Transverse colon (tissue), 4 donors: ENCODE data around the gene PIK3IP1. TPM values are rescaled to one million over a fixed set of nuclear protein-coding genes. Genes with fewer than 3 reads are reported as not detected.
A peak's percentile ranks its signal among the peaks of the same experiment; 100 is the strongest.
"Not testable (repeated sequence)": the region's sequence is repeated elsewhere in the genome, so short reads cannot be mapped to it uniquely, and the experiment has no call there.

Source experiments
- DNase-seq: peaks from one replicate; pipeline ENCODE4 v3.0.0-alpha.2; 2019
- H3K27ac ChIP-seq, 4 donors: fragments of 200-600 bp; sonication (generic); 2 replicates each; pipeline ENCODE4 v1.5.1; 2016 to 2018; ENCODE audit warnings: inconsistent platforms in 4 of 4
- H3K27me3 ChIP-seq: fragments of 200-600 bp; sonication (generic); 2 replicates; pipeline ENCODE4 v1.5.1; 2017; ENCODE audit warnings: inconsistent platforms
- H3K36me3 ChIP-seq, 4 donors: fragments of 200-600 bp; sonication (generic); 2 replicates each; pipeline ENCODE4 v1.5.1; 2017 to 2019; ENCODE audit warnings: inconsistent platforms in 4 of 4
- H3K4me1 ChIP-seq, 4 donors: fragments of 200-600 bp; sonication (generic); 2 replicates each; pipeline ENCODE4 v1.5.1; 2017 to 2020; ENCODE audit warnings: inconsistent platforms in 4 of 4
- H3K4me3 ChIP-seq, 4 donors: fragments of 200-600 bp; sonication (generic); 1 replicate in 1 of 4; 2 replicates in 3 of 4; pipeline versions ENCODE4 v1.5.1 to v1.6.1; 2017 to 2019; ENCODE audit warnings: inconsistent platforms in 4 of 4
- H3K9me3 ChIP-seq, 2 donors: fragments of 200-600 bp; sonication (generic); 2 replicates each; pipeline ENCODE4 v1.5.1; 2017 to 2019; ENCODE audit warnings: inconsistent platforms in 2 of 2
- CTCF ChIP-seq, 5 experiments: fragments of 200-600 bp in 3 of 5; fragments of 450-650 bp in 2 of 5; sonication (generic) in 3 of 5; IDR thresholded peaks; 1 replicate in 2 of 5; 2 replicates in 3 of 5; pipeline ENCODE4 v1.5.1; 2016 to 2017; ENCODE audit warnings: antibody characterized with exemption in 5 of 5, inconsistent platforms in 3 of 5, mild to moderate bottlenecking in 2 of 5, moderate library complexity in 1 of 5
- EP300 ChIP-seq: sonication (generic); formaldehyde crosslinking; IDR thresholded peaks from one replicate; pipeline ENCODE4 v1.6.1; 2017; ENCODE audit warnings: antibody characterized with exemption, low read depth
- POLR2A ChIP-seq: fragments of 450-650 bp; IDR thresholded peaks from one replicate; pipeline ENCODE4 v1.6.1; 2016; ENCODE audit warnings: antibody characterized with exemption, mild to moderate bottlenecking, moderate library complexity
- POLR2AphosphoS5 ChIP-seq, 3 donors: sonication (generic); formaldehyde crosslinking; IDR thresholded peaks; one replicate each; pipeline ENCODE4 v1.6.1; 2016; ENCODE audit warnings: antibody characterized with exemption in 3 of 3
- WGBS, 2 donors: methylation state at CpG; one replicate each; pipeline ENCODE4 v1.1.5; 2018; ENCODE audit warnings: low coverage in 1 of 2; 5-methylcytosine and 5-hydroxymethylcytosine counted together
- in situ Hi-C, 4 donors: fragments of 200-750 bp; cut with MboI; loops; one replicate each; pipeline versions ENCODE4 v1.15.0 to v1.15.1; 2017; ENCODE audit warnings: low sequenced_read_pairs in 3 of 4, low pct_ligation_motif_present in 1 of 4, low pct_unique_long_range_greater_than_20kb in 1 of 4
- intact Hi-C: fragments of 100-400 bp; cut with DNase I; formaldehyde crosslinking; loops from one replicate; pipeline ENCODE4 v1.15.1; 2023; ENCODE audit warnings: low total_unique reads
- total RNA-seq, 4 donors: library from RNA; depleted of rRNA; stranded (reverse); fragments of >200 nt; gene quantifications; one replicate each; pipeline ENCODE4 v1.1.0, GENCODE V29; 2016

The PIK3IP1 gene
- total RNA-seq, 4 donors from 2014 or later = 11.6 to 46.7 (median 35.2) TPM

GRCh38 chr22:31247726-31248125, 44.6 kb downstream of the PIK3IP1 start:
- Histone ChIP-seq H3K27ac (peak overlapping the region in 2 of 4 donors; percentile 39 to 51), H3K36me3 (no peaks in the 10 kb centered on the region), H3K4me3 (peak overlapping the region in 1 of 4 donors; percentile 40), H3K4me1 (peaks cover 3 to 69% (median 41%) of the 10 kb centered on the region in 4 donors), H3K9me3 (no peaks in the 10 kb centered on the region), H3K27me3 (no peaks in the 10 kb centered on the region)
- TF ChIP-seq CTCF (IDR thresholded peaks at IDR 0.05) (no peak), POLR2A (no peak), EP300 (no peak), POLR2AphosphoS5 (IDR thresholded peaks at IDR 0.05) (no peak)
- in situ Hi-C loops = no loop called here
- intact Hi-C loops = no loop called here
- WGBS, 2 donors = 56% methylated on average over 1 of the region's 1 CpG; no CpG with 5 or more reads in 1 of the 2 donors
- no peak for DNase-seq

DNA sequence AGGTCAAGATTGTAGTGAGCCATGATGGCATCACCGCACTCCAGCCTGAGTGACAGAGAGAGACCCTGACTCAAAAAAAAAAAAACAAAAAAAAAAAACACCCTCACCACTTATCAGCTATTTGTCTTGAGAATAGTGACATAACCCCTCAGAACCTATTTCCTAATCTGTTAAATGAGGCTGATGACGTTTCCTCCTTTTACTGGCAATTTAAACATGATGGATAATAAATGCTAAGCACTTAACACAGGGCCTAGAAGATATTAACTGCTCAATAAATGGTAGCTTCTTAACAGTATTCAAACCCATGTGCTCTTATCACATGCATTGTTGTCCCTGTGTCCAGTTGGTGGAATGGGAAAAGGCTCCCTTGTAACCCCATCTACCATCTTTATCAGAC, 45.6 kb downstream of the PIK3IP1 start:
- in situ Hi-C loops = no loop called here
- Histone ChIP-seq H3K4me1 (peaks cover 3 to 65% (median 38%) of the 10 kb centered on the region in 4 donors), H3K27ac (no peak overlapping the region), H3K4me3 (no peak overlapping the region), H3K36me3 (no peaks in the 10 kb centered on the region), H3K9me3 (no peaks in the 10 kb centered on the region), H3K27me3 (no peaks in the 10 kb centered on the region)
- TF ChIP-seq POLR2A = no peak
- TF ChIP-seq EP300 = no peak
- TF ChIP-seq POLR2AphosphoS5 (IDR thresholded peaks at IDR 0.05) = no peak
- TF ChIP-seq CTCF (IDR thresholded peaks at IDR 0.05) = no peak
- DNase-seq = no peak
- WGBS, 2 donors = 62 to 77% methylated on average over 1 to 2 of the region's 2 CpGs
- intact Hi-C loops = no loop called here

DNA sequence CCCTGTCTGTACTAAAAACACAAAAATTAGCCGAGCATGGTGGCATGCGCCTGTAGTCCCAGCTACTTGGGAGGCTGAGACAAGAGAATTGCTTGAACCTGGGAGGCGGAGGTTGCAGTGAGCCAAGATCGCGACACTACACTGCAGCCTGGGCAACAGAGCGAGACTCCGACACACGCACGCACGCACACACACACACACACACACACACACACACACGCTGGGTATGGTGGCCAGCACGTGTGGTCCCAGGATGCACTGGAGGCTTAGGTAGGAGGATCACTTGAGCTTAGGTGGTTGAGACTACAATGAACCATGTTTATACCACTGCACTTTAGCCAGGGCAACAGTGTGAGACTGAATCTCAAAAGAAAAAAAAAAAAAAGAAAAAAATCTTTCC, 46.3 kb downstream of the PIK3IP1 start:
- 89 to 93% methylated on average over 2 to 12 of the region's 12 CpGs for WGBS, 2 donors
- H3K4me3 ChIP-seq, H3K9me3 ChIP-seq, in situ Hi-C loops, DNase-seq, H3K27ac ChIP-seq, intact Hi-C loops, H3K36me3 ChIP-seq, H3K27me3 ChIP-seq: not testable (repeated sequence)
- H3K4me1 ChIP-seq = peaks cover 3 to 60% (median 35%) of the 10 kb centered on the region in 4 donors

- DNase-seq = no peak
- TF ChIP-seq POLR2AphosphoS5 (IDR thresholded peaks at IDR 0.05) (no peak), CTCF (IDR thresholded peaks at IDR 0.05) (no peak)
- Histone ChIP-seq H3K9me3 (no peaks in the 10 kb centered on the region), H3K36me3 (no peaks in the 10 kb centered on the region), H3K27ac (peak overlapping the region in 1 of 4 donors; percentile 62), H3K4me1 (peaks cover 3 to 56% (median 29%) of the 10 kb centered on the region in 4 donors), H3K4me3 (no peak overlapping the region), H3K27me3 (no peaks in the 10 kb centered on the region)
- intact Hi-C loops = no loop called here
- 68 to 84% methylated on average over 5 to 7 of the region's 7 CpGs for WGBS, 2 donors
- in situ Hi-C loops = no loop called here
Measured at GRCh38 chr22:31244943-31245451, 47.3 kb downstream of the PIK3IP1 start.
